ENCODE data around the gene NT5C3B. TPM values are rescaled to one million over a fixed set of nuclear protein-coding genes. Genes with fewer than 3 reads are reported as not detected.

NT5C3B gene
- total RNA-seq, 4 donors from 2014 or later: 64.8 to 95.6 (median 70.1) TPM

- H3K4me3 ChIP-seq: no peak overlapping the region
- H3K4me1 ChIP-seq: peaks cover 0 to 4% (median 0%) of the 10 kb centered on the region in 4 donors
- no peaks in the 10 kb centered on the region for H3K9me3 ChIP-seq
- H3K27ac ChIP-seq (replicated peaks in 1 of 4): no peak overlapping the region
- no peaks in the 10 kb centered on the region for H3K27me3 ChIP-seq
- TF ChIP-seq POLR2AphosphoS5 (IDR thresholded peaks at IDR 0.05) (no peak), CTCF (IDR thresholded peaks at IDR 0.05) (no peak), EP300 (IDR thresholded peaks at IDR 0.05) (no peak), POLR2A (IDR thresholded peaks at IDR 0.05; ENCODE audit: low read depth) (no peak)
- DNase-seq (ENCODE audit: extremely low spot score): no peak
- H3K36me3 ChIP-seq: peaks cover 32 to 48% (median 43%) of the 10 kb centered on the region in 4 donors
- intact Hi-C loops (cut with DNase I): no loop called here
- 76% methylated on average over 5 of the region's 7 CpGs for WGBS
Measured at GRCh38 chr17:41824086-41824485, 11.9 kb downstream of the NT5C3B start.

- no peaks in the 10 kb centered on the region for H3K27me3 ChIP-seq
- H3K36me3 ChIP-seq: peaks cover 31 to 44% (median 40%) of the 10 kb centered on the region in 4 donors
- 88% methylated on average over 7 of the region's 7 CpGs for WGBS
- DNase-seq (ENCODE audit: extremely low spot score): no peak
- H3K4me1 ChIP-seq: peaks cover 0 to 4% (median 0%) of the 10 kb centered on the region in 4 donors
- H3K9me3 ChIP-seq: no peaks in the 10 kb centered on the region
- intact Hi-C loops (cut with DNase I): no loop called here
- no peak overlapping the region for H3K27ac ChIP-seq (replicated peaks in 1 of 4)
- no peak overlapping the region for H3K4me3 ChIP-seq
- TF ChIP-seq EP300 (IDR thresholded peaks at IDR 0.05) (no peak), POLR2AphosphoS5 (IDR thresholded peaks at IDR 0.05) (no peak), POLR2A (IDR thresholded peaks at IDR 0.05; ENCODE audit: low read depth) (no peak), CTCF (IDR thresholded peaks at IDR 0.05) (no peak)
Measured at GRCh38 chr17:41823580-41823979, 12.5 kb downstream of the NT5C3B start.

GRCh38 chr17:41823141-41823524, 12.9 kb downstream of the NT5C3B start:
- Histone ChIP-seq H3K27ac (replicated peaks in 1 of 4) (no peak overlapping the region), H3K4me3 (no peak overlapping the region), H3K36me3 (peaks cover 27 to 43% (median 38%) of the 10 kb centered on the region in 4 donors), H3K27me3 (no peaks in the 10 kb centered on the region), H3K4me1 (peaks cover 0 to 4% (median 0%) of the 10 kb centered on the region in 4 donors), H3K9me3 (no peaks in the 10 kb centered on the region)
- no peak for DNase-seq (ENCODE audit: extremely low spot score)
- WGBS: 85% methylated on average over 1 of the region's 1 CpG
- intact Hi-C loops (cut with DNase I): no loop called here
- no peak for TF ChIP-seq POLR2AphosphoS5 (IDR thresholded peaks at IDR 0.05)

GRCh38 chr17:41822216-41823140, 13.6 kb downstream of the NT5C3B start:
- no peak for TF ChIP-seq POLR2A (IDR thresholded peaks at IDR 0.05; ENCODE audit: low read depth)
- TF ChIP-seq CTCF (IDR thresholded peaks at IDR 0.05): no peak
- TF ChIP-seq EP300 (IDR thresholded peaks at IDR 0.05): no peak
- TF ChIP-seq POLR2AphosphoS5 (IDR thresholded peaks at IDR 0.05): no peak
- no peaks in the 10 kb centered on the region for H3K9me3 ChIP-seq
- WGBS: 79% methylated on average over 11 of the region's 12 CpGs
- no peaks in the 10 kb centered on the region for H3K27me3 ChIP-seq
- H3K27ac ChIP-seq (replicated peaks in 1 of 4): no peak overlapping the region
- peaks cover 0 to under 1% (median 0%) of the 10 kb centered on the region in 4 donors for H3K4me1 ChIP-seq
- DNase-seq (ENCODE audit: extremely low spot score): no peak
- intact Hi-C loops (cut with DNase I): no loop called here
- peaks cover 20 to 41% (median 33%) of the 10 kb centered on the region in 4 donors for H3K36me3 ChIP-seq
- H3K4me3 ChIP-seq: no peak overlapping the region

GRCh38 chr17:41821776-41822175, 14.3 kb downstream of the NT5C3B start:
- Histone ChIP-seq H3K9me3 (no peaks in the 10 kb centered on the region), H3K27me3 (no peaks in the 10 kb centered on the region), H3K4me3 (no peak overlapping the region), H3K27ac (replicated peaks in 1 of 4) (no peak overlapping the region), H3K4me1 (no peaks in the 10 kb centered on the region), H3K36me3 (peaks cover 15 to 34% (median 26%) of the 10 kb centered on the region in 4 donors)
- WGBS: 86% methylated on average over 10 of the region's 14 CpGs
- no peak for TF ChIP-seq POLR2AphosphoS5 (IDR thresholded peaks at IDR 0.05)
- no peak for TF ChIP-seq EP300 (IDR thresholded peaks at IDR 0.05)
- no peak for TF ChIP-seq CTCF (IDR thresholded peaks at IDR 0.05)
- TF ChIP-seq POLR2A (IDR thresholded peaks at IDR 0.05; ENCODE audit: low read depth): no peak
- DNase-seq (ENCODE audit: extremely low spot score): no peak
- intact Hi-C loops (cut with DNase I): no loop called here

All from esophagus muscularis mucosa (tissue), 4 donors.